Left forelimb (tissue), 1 donor: ENCODE results near the gene CPT1A.

Source experiments
- DNase-seq: peaks from one replicate; pipeline ENCODE4 v3.0.0-alpha.2; 2018; ENCODE audit warnings: low spot score

Gene CPT1A

DNA sequence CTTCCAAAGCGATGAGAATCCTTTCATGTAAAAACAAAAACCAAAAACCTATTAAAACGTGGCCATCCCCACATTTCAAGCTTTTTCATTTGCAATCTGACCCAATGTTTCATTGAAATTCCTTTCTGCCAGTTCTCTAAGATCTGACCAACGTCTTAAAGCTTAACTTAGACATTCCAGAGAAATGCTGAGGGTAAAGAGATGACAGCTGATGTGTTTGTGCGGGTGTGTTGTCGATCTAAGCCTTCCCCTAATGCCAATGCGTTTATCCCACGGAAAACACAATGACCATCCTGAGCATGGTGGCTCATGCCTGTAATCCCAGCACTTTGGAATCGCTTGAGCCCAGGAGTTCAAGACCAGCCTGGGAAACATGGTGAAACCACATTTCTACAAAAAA lies 84.0 kb downstream of the CPT1A start:
- DNase-seq = no peak

DNA sequence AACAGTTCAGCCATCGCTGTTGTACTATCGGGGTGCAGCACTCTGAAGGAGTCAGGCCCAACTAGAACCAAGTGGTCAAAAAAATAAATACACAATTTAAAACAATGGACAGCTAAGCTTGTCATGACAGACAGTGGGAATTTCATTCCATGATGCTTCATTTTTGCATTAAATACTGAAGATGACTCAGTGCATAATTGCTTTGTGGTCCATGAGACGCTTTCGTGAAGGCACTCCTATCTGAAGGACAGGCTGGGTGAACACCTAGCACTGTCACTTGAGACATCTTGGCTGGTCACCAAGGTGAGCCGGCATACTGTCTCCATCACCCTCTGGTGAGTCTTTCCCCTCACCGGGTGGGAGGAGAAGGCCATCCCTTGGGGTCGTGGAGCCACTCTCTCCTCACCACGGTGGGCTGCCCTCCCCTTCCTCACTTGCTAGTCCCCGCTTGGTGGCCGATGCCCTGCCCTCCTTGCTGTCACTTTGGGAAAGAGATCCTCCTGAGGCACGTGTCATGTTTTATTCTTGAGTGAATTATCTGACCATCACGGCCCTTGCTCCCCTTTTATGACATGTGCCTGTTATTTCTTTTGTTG lies 85.4 kb downstream of the CPT1A start:
- DNase-seq = no peak

DNA sequence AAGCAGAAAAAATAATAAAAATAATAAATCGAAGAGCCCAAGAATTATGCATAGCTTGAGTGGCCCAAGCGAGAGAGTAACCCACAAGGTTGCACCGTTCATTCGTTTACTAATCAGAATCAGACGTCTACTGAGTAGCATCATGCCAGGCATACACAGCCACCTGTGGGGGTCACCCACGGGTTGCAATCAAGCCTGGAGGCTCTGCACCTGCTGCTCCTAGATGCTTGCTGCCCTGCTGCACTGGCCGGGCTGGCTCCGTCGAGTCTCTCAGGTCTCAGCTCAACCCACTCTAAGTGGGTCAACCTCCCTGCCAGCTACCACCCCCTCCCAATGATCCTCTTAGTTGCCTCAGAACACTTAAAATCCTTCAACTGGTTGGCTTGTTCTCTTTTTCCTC lies 88.4 kb downstream of the CPT1A start:
- no peak for DNase-seq

DNA sequence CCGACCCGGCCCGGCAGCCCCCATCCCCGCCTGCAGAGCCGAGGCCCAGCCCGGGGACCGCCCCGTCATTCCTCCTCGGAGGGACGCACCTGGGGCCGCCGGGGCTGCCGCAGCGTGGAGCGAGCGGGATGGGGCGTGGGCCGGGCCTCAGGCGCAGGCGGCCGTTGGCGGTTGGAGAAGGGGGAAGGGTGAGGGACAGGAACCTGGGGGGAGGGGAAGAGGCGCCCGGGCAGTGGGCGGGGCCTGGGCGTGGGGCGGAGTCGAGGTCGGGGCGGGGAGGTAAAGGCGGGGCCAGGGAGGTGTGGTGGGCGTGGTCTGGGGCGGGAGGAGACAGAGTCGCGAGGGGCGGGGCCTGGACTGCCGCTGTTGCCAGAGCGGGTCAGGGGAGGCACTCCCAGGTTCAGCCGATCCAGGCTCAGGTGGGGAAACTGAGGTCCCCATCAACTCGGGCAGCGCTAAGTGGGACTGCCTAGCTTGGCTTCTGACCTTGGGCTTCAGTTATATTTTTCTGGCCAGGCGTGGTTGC lies 90.3 kb downstream of the CPT1A start, which contains the start of gene TESMIN:
Gene TESMIN, minus strand, starts transcription at position 190 of the 526 bp plus-strand sequence. CDS start 860 bp downstream, outside the sequence.
- DNase-seq = peak; percentile 78

DNA sequence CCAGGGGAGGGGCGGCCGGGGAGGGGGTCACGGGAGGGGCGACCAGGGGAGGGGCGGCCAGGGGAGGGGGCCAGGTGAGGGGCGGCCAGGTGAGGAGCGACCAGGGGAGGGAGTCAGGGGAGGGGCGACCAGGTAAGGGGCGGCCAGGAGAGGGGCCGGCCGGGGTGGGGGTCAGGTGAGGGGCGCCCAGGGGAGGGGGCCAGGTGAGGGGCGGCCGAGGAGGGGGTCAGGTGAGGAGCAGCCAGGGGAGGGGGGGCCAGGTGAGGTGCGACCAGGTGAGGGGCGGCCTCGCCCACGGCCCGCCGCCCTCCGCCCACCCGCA lies 90.8 kb downstream of the CPT1A start:
- DNase-seq = no peak

DNA sequence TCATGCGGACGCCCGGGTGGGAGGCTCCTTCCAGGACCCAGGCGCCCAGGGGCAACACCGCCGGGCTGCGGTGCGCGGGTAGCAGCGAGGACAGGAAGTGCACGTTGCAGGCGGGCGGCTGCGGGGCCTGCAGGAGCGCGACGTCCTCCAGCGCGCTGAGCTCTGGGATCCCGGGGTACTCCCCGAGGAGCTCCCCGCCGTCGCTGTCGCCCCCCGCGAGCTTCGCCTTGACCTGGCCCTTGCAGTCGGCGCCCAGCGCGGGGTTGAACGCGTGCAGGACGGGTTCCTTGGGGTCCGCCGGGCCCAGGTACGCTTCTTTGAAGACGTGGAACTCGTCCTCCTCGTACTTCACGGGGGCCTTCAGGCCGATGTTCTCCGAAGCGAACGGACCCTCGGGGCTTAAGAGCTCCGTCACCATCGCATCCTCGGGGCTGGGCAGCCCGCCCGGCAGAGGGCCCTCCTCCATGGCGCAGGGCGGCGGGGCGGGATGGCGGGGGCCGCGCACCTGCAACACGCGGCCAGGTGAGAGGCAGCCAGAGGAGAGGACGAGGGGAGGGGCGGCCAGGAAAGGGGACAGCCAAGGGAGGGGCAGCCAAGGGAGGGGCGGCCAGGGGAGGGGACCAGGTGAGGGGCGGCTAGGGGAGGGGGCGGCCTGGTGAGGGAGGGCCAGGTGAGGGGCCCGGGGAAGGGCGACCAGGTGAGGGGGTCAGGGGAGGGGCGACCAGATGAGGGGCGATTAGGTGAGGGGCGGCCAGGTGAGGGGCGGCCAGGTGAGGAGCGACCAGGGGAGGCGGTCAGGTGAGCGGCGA lies 91.3 kb downstream of the CPT1A start:
- no peak for DNase-seq

DNA sequence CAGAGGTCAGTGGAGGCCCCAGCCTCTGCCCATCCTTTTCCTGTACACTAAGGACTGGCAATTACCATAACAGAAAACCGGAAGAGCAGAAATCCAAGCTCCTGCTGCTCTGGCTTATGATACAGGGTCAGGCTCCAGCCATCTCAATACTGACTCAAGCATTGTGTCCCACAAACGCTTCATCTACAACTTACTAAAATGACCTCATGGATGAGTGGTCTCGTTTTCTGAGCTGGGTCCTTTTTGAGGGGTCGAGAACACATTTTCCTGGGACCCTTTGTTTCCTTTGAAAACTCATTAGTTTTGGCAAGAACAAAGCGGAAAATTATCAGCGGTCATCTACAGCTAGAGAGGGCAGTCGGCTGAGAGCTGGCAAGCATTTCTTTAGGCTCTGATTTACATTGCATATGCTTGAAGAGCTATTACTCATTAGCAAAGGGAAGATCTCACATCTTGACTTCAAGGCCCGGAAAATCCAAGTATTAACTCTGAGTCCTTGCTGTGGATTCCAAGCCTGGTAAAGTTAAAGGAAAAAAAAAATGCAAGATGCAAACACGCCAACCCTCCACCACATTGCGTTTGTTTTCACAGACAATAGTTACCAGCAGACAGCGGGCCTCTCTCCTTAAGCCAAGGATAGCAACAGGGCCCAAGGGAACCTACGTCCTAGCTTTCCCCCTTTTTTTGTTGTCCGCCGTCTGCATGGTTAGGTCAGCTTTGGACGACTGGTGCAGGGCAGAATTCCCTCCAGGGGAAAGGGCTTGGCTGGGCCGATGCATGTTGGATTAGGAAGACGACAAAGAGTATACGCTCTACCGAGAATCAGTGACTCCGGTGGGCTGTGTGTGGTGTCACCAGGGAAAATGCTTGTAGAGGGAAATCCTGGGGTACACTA lies 92.2 kb downstream of the CPT1A start:
- DNase-seq = no peak

DNA sequence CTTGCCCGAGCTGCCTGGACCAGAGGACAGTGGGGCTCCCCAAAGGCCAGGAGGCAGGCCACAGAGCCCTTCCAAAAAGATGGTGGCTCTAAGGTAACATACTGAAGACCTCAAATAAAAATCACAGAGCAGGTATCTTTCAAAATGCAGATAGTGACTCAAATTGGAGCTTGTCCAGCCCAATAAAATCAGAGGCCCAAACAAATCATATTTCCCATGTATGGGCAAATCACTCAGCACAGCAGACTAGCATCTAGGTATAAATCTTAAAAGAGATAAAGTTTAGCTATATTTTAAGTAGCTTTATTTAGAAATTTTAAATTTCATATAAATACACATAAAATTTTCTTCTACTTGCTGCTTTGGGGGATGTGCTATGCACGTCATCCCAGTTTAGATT lies 93.7 kb downstream of the CPT1A start:
- DNase-seq = no peak

DNA sequence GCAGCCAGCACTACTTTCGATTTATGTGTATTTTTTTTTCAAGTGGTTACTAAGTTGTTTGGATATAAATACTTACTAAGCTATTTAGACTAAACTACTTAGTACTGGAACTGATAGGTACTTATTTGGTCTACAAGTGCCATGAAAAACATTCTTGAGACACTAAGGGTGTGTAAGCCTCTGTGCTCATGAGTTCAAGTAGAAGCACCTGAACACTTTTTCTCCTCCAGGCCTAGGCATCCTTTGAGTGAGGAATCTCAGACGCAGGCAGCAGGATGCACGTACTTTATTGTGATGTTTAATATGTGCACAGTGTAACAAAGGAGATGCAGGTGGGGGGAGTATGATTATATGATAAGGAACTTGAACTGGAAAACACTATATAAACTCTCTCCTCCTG lies 98.2 kb downstream of the CPT1A start:
- no peak for DNase-seq

DNA sequence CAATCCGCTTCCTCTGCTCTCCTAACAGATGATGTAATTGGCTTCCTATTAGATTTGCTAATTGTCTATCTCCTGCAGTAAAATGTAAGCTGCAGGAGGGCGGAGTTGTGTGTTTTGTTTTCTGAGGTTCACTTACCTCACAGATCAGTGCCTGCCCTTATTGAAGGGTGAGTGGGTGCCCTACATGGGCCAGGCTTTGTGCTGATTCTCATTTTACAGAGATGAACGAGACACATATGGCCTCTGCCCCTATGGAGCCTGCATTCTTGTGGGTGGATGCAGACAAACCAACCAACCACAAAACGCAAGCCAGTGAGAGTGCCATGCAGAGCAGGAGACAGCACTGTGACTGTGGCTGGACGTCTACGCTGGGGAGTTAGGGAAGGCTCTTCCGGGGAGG lies 100.3 kb downstream of the CPT1A start:
- DNase-seq = no peak

DNA sequence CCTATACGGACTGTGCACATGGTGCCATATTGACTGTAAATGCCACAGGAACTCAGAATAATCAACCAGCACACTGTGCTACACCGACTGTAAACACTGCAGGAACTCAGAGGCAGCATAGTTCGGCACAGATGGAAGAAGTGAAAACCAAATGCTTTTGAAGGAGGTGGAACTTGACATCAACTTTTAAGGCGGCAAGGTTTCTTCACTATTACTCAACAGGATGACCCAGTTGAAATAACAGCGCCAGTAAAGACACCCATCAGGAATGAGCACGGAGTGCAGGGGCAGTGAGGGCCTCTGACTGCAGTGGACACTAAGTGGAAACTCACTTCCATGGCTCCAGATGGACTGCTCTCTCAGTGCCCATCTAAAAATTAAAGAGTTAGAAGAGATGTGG lies 106.1 kb downstream of the CPT1A start:
- DNase-seq = no peak

DNA sequence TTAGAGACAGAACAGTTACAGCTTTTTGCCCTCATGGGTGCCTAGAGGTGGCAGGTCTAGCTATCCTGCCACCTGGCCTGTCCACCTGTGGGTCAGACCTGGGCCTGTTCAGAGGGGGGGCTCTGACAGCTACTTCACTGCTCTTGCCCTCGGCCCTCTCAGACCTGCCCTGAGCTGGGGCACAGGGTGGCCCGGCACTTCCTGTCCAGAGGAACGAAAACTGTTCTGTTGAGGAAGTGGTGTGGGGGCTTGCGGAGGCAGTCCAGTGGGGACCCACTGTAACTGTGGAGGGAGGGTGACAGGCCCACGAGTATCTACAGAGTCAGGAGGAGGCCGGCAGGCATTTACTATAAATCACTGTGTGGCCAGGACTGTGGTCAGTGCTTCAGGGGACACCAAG lies 106.6 kb downstream of the CPT1A start:
- DNase-seq = no peak

DNA sequence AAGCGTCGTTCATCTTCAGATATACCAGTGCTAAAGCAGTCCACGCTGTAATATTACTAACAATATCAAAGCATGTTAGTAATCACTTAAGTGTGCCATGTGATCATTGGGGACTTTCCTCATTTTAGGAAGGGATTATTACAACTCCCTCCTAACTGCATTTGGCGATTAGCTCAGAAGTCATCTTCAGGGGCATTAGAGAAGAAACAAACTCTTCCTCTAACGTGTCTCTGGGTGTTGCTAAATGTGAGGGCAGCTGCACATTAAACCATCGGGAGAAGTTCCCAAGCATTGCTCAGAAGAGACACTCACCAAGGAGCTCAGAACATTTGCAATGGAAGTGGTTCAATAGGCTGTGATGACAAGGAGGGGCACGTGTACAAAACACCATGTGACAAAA lies 107.6 kb downstream of the CPT1A start:
- no peak for DNase-seq

DNA sequence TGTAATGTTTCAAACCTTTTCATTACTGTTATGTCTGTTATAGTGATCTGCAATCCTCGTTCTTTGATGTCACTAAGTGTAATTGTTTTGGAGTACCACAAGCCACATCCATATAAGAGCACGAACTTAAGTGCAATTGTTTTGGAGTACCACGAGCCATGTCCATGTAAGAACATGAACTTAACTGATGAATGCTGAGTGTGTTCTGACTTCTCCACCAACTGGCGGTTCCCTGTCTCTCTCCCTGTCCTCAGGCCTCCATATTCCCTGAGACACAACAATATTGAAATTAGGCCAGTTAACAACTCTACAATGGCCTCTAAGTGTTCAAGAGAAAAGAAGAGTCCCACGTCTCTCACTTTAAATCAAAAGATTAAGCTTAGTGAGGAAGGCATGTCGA lies 113.9 kb downstream of the CPT1A start:
- DNase-seq = no peak

DNA sequence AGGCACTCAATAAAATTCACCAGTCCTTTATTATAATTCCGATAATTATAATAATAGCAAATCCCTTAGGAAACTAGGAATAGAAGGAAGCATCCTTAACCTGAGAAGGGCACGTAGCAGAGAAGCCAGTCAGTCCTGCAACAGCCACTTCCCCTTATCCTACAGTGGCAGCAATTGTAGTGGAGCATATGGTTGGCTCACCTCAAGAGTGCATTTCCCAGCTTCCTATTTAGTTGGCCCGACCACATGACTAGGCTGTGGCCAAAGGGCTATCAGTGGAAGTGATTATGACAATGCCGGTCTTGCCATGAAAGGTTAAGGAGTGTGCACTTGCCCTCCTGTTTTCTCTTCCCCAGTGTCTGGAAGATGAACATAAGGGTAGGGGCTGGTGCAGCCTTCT lies 117.4 kb downstream of the CPT1A start:
- DNase-seq = no peak

DNA sequence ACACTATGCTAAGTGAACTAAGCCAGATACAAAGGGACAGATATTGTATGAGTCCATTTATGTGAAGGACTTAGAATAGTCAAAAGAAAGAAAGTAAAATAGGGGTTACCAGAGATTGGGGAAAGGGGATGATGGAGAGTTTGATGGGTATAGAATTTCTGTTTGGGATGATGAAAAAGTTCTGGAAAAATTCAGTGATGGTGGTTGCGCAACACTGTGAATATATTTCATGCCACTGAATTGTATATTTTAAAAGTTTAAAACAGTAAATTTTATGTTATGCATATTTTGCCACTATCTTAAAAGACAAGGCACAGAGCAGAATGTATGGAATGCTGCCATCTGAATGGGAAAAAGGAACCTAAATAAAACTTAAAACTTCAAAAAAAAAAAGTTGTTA lies 119.6 kb downstream of the CPT1A start:
- no peak for DNase-seq

DNA sequence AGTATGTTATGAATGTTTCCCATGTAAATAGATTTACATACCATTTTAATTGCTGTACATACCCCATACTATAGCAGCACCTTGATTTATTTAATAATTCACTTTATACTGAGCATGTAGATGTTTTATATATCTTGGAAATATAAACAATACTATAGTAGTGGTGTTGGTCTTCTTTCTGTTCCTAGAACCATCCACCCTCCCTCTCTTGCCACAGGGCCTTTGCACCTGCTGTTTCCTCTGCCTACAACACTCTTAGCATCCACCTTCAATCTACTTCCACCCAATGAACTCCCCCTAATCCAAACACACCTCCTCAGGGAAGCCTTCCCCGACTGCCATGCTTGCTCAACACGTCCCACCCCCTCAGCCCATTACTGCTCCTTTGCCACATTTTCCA lies 120.6 kb downstream of the CPT1A start:
- DNase-seq = no peak

DNA sequence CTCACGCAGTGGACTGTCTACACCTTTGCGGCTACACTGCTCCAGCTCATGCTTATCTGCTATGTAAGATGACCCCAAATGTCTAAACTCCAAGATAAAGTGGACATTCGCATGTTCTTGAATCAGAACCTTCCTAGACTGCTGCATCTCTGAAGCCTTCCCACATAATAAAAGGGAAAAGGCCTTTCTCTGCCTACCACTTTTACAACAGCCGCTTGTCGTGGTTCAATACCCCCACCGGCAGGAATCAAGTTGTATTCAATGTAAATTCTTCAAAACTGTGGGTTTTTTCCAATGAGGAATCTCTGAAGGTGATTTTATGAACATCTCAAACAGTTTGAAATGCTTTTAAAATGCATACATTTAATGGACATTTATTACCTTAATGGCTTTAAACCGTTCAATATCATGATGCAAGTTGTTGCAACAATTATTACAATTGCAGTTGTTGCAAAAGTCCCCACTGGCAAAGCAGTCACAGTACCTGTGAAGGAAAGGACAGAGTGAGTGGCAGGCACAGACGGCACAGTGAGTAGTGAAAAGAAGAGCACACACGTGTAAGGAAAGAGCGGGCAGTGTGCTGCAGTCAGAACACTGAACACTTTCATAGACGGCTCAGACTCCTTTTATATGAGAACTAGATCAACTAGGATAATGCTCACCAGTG lies 126.1 kb downstream of the CPT1A start:
- no peak for DNase-seq

DNA sequence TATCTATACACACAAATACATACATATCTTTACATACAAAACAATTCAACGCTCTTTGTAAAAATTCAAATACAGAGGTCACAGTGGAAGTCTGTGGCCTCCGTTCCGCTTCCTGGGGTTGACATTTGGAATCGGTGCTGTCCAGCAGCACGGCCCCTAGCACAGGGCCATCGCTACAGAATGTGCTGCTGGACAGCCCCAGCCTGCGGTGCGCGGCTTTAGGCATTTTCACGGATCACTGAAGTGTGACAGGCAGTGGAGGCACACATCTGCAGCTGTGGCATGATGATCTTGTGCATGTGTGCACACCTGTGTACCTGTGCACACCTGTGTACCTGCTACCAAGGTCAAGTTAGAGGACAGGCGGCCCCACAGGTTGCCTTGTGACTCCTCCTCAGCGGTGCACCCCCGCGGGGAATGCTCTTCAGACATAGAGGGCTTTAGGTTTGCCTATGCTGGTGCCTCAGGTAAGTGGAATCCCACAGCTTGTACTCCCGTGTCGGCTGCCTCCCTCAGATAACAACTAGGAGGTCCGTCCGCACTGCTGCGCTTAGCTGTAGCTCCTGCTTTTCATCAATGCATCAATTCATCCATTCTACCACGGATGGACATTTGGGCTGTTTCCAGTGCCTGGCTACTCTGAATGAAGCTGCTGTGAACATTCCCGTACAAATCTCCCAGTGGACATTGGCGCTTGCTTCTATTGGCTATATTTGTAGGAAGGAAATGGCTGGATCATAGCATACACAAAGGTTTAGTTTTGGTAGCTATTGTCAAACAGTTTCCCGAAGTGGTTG lies 127.5 kb downstream of the CPT1A start:
- DNase-seq = no peak

DNA sequence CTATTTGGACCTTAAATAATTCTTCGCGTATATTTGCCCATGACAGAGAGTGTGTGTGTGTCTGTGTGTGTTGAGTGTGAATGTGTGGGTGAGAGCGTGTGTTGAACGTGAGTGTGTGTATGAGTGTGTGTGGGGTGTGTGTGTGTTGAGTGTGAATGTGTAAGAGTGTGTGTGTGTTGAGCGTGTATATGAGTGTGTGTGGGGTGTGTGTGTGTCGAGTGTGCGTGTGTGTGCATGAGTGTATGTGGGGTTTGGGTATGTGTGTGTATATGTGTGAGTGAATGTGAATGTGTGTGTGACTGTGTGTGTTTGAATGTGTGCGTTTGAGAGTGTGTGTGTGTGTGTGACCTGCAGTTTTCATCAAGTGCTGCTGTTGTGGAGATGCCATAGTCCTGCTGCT lies 130.6 kb downstream of the CPT1A start:
- DNase-seq = no peak

DNA sequence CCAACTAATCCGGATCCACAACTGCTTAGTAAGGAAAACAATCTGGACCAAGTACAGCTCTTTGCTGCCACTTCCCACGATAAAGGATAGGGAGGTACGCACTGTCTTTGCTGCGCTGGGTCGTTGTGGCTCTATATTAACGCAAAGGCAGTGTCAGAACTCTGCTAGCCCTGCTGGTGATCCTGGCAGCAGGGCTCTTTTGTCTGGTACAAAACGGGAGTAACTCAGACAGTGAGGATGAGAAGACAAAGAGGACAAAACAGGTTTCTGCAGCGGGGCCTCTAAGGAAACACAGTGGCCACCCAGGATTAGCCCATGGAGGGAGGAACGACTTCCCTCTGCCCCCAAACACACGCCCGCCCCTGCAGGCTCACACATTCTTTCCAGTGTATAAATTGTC lies 131.3 kb downstream of the CPT1A start:
- no peak for DNase-seq
